NB4 (cell line): ENCODE data around the gene DNAH11.

Experiments
- MAX ChIP-seq: IDR thresholded peaks from 2 replicates; pipeline ENCODE4 v1.6.1; 2011; ENCODE audit warnings: low read depth, low read length
- MYC ChIP-seq: IDR thresholded peaks from 2 replicates; pipeline ENCODE4 v1.6.1; 2011; ENCODE audit warnings: low read depth, low read length
- POLR2A ChIP-seq: IDR thresholded peaks from 2 replicates; pipeline ENCODE4 v1.6.1; 2011; ENCODE audit warnings: mild to moderate bottlenecking; ENCODE audit not compliant: insufficient read length; ENCODE audit errors: extremely low read depth
- TF ChIP-seq, protein P1 (sequence below): IDR thresholded peaks from one replicate; pipeline ENCODE4 v1.5.1; 2012; ENCODE audit warnings: low read depth, low read length

GRCh38 chr7:21617916-21618390, 75.1 kb downstream of the DNAH11 start:
- TF ChIP-seq, protein P1, sequence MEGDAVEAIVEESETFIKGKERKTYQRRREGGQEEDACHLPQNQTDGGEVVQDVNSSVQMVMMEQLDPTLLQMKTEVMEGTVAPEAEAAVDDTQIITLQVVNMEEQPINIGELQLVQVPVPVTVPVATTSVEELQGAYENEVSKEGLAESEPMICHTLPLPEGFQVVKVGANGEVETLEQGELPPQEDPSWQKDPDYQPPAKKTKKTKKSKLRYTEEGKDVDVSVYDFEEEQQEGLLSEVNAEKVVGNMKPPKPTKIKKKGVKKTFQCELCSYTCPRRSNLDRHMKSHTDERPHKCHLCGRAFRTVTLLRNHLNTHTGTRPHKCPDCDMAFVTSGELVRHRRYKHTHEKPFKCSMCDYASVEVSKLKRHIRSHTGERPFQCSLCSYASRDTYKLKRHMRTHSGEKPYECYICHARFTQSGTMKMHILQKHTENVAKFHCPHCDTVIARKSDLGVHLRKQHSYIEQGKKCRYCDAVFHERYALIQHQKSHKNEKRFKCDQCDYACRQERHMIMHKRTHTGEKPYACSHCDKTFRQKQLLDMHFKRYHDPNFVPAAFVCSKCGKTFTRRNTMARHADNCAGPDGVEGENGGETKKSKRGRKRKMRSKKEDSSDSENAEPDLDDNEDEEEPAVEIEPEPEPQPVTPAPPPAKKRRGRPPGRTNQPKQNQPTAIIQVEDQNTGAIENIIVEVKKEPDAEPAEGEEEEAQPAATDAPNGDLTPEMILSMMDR, result no peak
- TF ChIP-seq MYC (no peak), POLR2A (no peak), MAX (no peak)
